ENCODE data around the gene RBM45.

GRCh38 chr2:178114462-178114861 lies 2.2 kb downstream of the RBM45 start:
- TF ChIP-seq CTCF (conservative IDR thresholded peaks at IDR 0.05; ENCODE audit: low read length) (no peak), EZH2phosphoT487 (IDR thresholded peaks at IDR 0.05; ENCODE audit: borderline replicate concordance) (no peak)

Measured in Loucy (cell line).